Adrenal gland (tissue), 5 donors: Measurements from ENCODE around the gene CNIH2.

Source experiments
- CTCF ChIP-seq, 6 experiments: fragments of 450-650 bp in 4 of 6; fragments of 200-600 bp in 2 of 6; sonication (generic) in 1 of 6; IDR thresholded peaks; 1 replicate in 5 of 6; 2 replicates in 1 of 6; pipeline versions ENCODE4 v1.5.1 to v1.8.0; 2016 to 2021; ENCODE audit warnings: antibody characterized with exemption in 6 of 6, mild to moderate bottlenecking in 2 of 6, moderate library complexity in 1 of 6
- POLR2A ChIP-seq, 2 donors: fragments of 450-650 bp; IDR thresholded peaks; one replicate each; pipeline ENCODE4 v1.6.1; 2017; ENCODE audit warnings: antibody characterized with exemption in 2 of 2, mild to moderate bottlenecking in 2 of 2, moderate library complexity in 1 of 2
- donor health status: DM: no; HTN: no; CAD: no.

- TF ChIP-seq POLR2A (IDR thresholded peaks at IDR 0.05), result no peak
- TF ChIP-seq CTCF (IDR thresholded peaks at IDR 0.05), result no peak
Observed at GRCh38 chr11:66281001-66281400, 3.0 kb downstream of the CNIH2 start.
